PC-9 (cell line): ENCODE measurements around the gene ARHGAP18.

Experiments
- EZH2 ChIP-seq: fragments of 200-600 bp; sonication (generic); IDR thresholded peaks from 2 replicates; pipeline ENCODE4 v1.8.0; 2017; ENCODE audit warnings: antibody characterized with exemption, low read depth
- TF ChIP-seq, protein P1 (sequence below): fragments of 200-600 bp; sonication (generic); conservative IDR thresholded peaks from 2 replicates; pipeline ENCODE4 v1.6.1; 2017; ENCODE audit warnings: mixed run types, antibody characterized with exemption, mild to moderate bottlenecking, moderate library complexity

DNA sequence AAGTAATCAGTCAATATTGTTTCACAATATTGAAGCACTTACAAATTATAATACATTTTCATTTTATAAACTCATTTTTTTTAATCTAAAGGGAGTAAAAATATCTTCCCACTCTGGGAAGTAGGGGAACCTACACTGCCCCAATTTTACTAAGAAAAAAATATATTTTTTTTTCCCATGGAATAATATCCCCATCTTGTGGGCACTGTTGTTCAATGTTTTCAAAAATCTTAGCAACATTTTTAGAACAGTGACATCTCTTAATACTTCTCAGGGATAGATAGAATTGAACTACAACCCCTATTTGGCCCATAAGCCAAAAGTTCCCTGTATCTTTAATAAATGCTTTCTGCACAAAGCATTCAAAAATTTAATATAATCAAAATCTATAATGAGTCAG lies 42.9 kb downstream of the ARHGAP18 start:
- TF ChIP-seq, protein P1, sequence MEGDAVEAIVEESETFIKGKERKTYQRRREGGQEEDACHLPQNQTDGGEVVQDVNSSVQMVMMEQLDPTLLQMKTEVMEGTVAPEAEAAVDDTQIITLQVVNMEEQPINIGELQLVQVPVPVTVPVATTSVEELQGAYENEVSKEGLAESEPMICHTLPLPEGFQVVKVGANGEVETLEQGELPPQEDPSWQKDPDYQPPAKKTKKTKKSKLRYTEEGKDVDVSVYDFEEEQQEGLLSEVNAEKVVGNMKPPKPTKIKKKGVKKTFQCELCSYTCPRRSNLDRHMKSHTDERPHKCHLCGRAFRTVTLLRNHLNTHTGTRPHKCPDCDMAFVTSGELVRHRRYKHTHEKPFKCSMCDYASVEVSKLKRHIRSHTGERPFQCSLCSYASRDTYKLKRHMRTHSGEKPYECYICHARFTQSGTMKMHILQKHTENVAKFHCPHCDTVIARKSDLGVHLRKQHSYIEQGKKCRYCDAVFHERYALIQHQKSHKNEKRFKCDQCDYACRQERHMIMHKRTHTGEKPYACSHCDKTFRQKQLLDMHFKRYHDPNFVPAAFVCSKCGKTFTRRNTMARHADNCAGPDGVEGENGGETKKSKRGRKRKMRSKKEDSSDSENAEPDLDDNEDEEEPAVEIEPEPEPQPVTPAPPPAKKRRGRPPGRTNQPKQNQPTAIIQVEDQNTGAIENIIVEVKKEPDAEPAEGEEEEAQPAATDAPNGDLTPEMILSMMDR = peak; percentile 37; the same call in 1 of the 2 replicates
- TF ChIP-seq EZH2 = no peak
